Aorta (tissue), 5 donors: ENCODE results near the gene HOXA9. TPM values are rescaled to one million over a fixed set of nuclear protein-coding genes. Genes with fewer than 3 reads are reported as not detected.

Source experiments
- ATAC-seq: fragments of 200-7000 bp; cut with Tn5 transposase; one replicate; pipeline ENCODE4 v1.9.1; 2022; ENCODE audit warnings: moderate library complexity; ENCODE audit not compliant: low FRiP score
- DNase-seq, 2 donors: peaks; one replicate each; pipeline ENCODE4 v3.0.0-alpha.2; 2020
- H3K27ac ChIP-seq, 2 donors: one replicate each; pipeline ENCODE4 v1.5.1; 2013; ENCODE audit warnings: low read length in 2 of 2, mild to moderate bottlenecking in 2 of 2, moderate library complexity in 2 of 2, control low read depth in 1 of 2, inconsistent platforms in 1 of 2, low read depth in 1 of 2
- H3K27me3 ChIP-seq, 2 donors: one replicate each; pipeline ENCODE4 v1.6.1; 2013; ENCODE audit warnings: control low read depth in 1 of 2, low read length in 1 of 2, mild to moderate bottlenecking in 1 of 2, moderate library complexity in 1 of 2; ENCODE audit not compliant: insufficient read depth in 2 of 2, control insufficient read depth in 1 of 2
- H3K36me3 ChIP-seq, 2 donors: one replicate each; pipeline ENCODE4 v1.6.1; 2013; ENCODE audit warnings: control low read depth in 1 of 2, low read length in 1 of 2, mild to moderate bottlenecking in 1 of 2; ENCODE audit not compliant: insufficient read depth in 2 of 2, control insufficient read depth in 1 of 2
- H3K4me1 ChIP-seq, 2 donors: one replicate each; pipeline ENCODE4 v1.6.1; 2013; ENCODE audit warnings: low read length in 2 of 2, control low read depth in 1 of 2, mild to moderate bottlenecking in 1 of 2, moderate library complexity in 1 of 2; ENCODE audit not compliant: insufficient read depth in 2 of 2, control insufficient read depth in 1 of 2
- H3K4me3 ChIP-seq, 2 donors: one replicate each; pipeline ENCODE4 v1.5.1; 2013; ENCODE audit warnings: low read length in 2 of 2, control low read depth in 1 of 2, mild to moderate bottlenecking in 1 of 2
- H3K9me3 ChIP-seq: one replicate; pipeline ENCODE4 v1.6.1; 2013; ENCODE audit warnings: mild to moderate bottlenecking, low read length; ENCODE audit not compliant: control insufficient read depth
- WGBS, 2 donors: extraction: QIAGEN DNeasy Blood & Tissue Kit; methylation state at CpG; one replicate each; pipeline ENCODE4 v1.1.7; 2013; 5-methylcytosine and 5-hydroxymethylcytosine counted together
- intact Hi-C, 2 donors: fragments of 100-400 bp; cut with DNase I; formaldehyde crosslinking; loops; one replicate each; pipeline versions ENCODE4 v1.14.2 to v1.15.0; 2022
- polyA plus RNA-seq, 2 donors: library from polyadenylated mRNA; stranded (reverse); fragments of 200-250 nt; gene quantifications; one replicate each; pipeline ENCODE4 v1.2.3, GENCODE V29; 2013
- total RNA-seq, 2 donors: library from RNA; stranded (reverse); fragmentation: NEBNext Ultra II Directional; extraction: Animal tissue kit (Norgen Biotek cat#: 25700); gene quantifications; one replicate each; pipeline ENCODE4 v1.2.1, GENCODE V29; 2021
- donor health status: healthy with polysubstance abuse.
- donor health status: Bipolar disorder and iron deficiency.
- donor health status: DM: no; HTN: no; CAD: no.
- donor health status: DM: no; HTN: no; CAD: no.
- donor health status: DM: yes; HTN: yes; CAD: no.

Gene HOXA9
- total and polyA plus RNA-seq, 4 donors, result 1.5 to 5.8 (median 2.4) TPM

- WGBS, 2 donors, result 1 to 8% methylated on average over 19 of the region's 19 CpGs
- Histone ChIP-seq H3K4me1 (no peaks in the 10 kb centered on the region), H3K27ac (peak overlapping the region; percentile 11 to 70), H3K27me3 (no peaks in the 10 kb centered on the region), H3K4me3 (peak overlapping the region; percentile 53 to 64), H3K36me3 (no peaks in the 10 kb centered on the region), H3K9me3 (no peaks in the 10 kb centered on the region)
- DNase-seq, result peak in 1 of 2 donors; percentile 51
- intact Hi-C loops, result loop anchor here in 1 of 2 donors (2.0 kb wide), 1 partner anchor 21 kb away; no protein-coding TSS in a partner anchor
- no peak for ATAC-seq
Observed at GRCh38 chr7:27117887-27118491, 47.3 kb downstream of the HOXA9 start.

GRCh38 chr7:27116962-27117886 is 48.1 kb downstream of the HOXA9 start:
- H3K4me1 ChIP-seq, result no peaks in the 10 kb centered on the region
- DNase-seq (no peak), ATAC-seq (no peak)
- H3K4me3 ChIP-seq, result peak overlapping the region; percentile 53 to 64
- intact Hi-C loops, result loop anchor here in 1 of 2 donors (2.0 kb wide), 1 partner anchor 20 kb away; no protein-coding TSS in a partner anchor
- WGBS, 2 donors, result 7 to 10% methylated on average over 12 of the region's 12 CpGs
- no peaks in the 10 kb centered on the region for H3K9me3 ChIP-seq
- H3K27me3 ChIP-seq, result no peaks in the 10 kb centered on the region
- no peaks in the 10 kb centered on the region for H3K36me3 ChIP-seq
- H3K27ac ChIP-seq, result peak overlapping the region; percentile 70 to 72

- Histone ChIP-seq H3K4me1 (no peaks in the 10 kb centered on the region), H3K9me3 (no peaks in the 10 kb centered on the region), H3K4me3 (peak overlapping the region; percentile 53 to 64), H3K36me3 (no peaks in the 10 kb centered on the region), H3K27ac (peak overlapping the region; percentile 72 to 89), H3K27me3 (no peaks in the 10 kb centered on the region)
- no peak for DNase-seq
- intact Hi-C loops, result loop anchor here in 1 of 2 donors (2.0 kb wide), 1 partner anchor 19 kb away; no protein-coding TSS in a partner anchor
- 5 to 9% methylated on average over 20 of the region's 20 CpGs for WGBS, 2 donors
- no peak for ATAC-seq
Observed at GRCh38 chr7:27116031-27116961, 49.0 kb downstream of the HOXA9 start.

GRCh38 chr7:27115221-27116026 is 49.9 kb downstream of the HOXA9 start:
- WGBS, 2 donors, result 4 to 7% methylated on average over 44 to 45 of the region's 45 CpGs
- Histone ChIP-seq H3K27me3 (no peaks in the 10 kb centered on the region), H3K27ac (peak overlapping the region; percentile 72 to 89), H3K36me3 (no peaks in the 10 kb centered on the region), H3K4me1 (no peaks in the 10 kb centered on the region), H3K4me3 (peak overlapping the region; percentile 53 to 64), H3K9me3 (no peaks in the 10 kb centered on the region)
- ATAC-seq, result no peak
- intact Hi-C loops, result loop anchor here in 1 of 2 donors (2.0 kb wide), 2 partner anchors 19 to 1259 kb away; no protein-coding TSS in a partner anchor
- DNase-seq, result peak in 1 of 2 donors; percentile 57

- Histone ChIP-seq H3K9me3 (no peaks in the 10 kb centered on the region), H3K27me3 (no peaks in the 10 kb centered on the region), H3K4me3 (peak overlapping the region; percentile 53 to 64), H3K4me1 (peaks cover 0 to 2% of the 10 kb centered on the region in 2 donors), H3K27ac (peak overlapping the region; percentile 10 to 89), H3K36me3 (no peaks in the 10 kb centered on the region)
- DNase-seq (no peak), ATAC-seq (no peak)
- intact Hi-C loops, result loop anchor here in 1 of 2 donors (2.0 kb wide), 1 partner anchor 1258 kb away; no protein-coding TSS in a partner anchor
- WGBS, 2 donors, result 4 to 5% methylated on average over 6 of the region's 6 CpGs
Observed at GRCh38 chr7:27114881-27115220, 50.5 kb downstream of the HOXA9 start.

- intact Hi-C loops, result loop anchor here in 1 of 2 donors (2.0 kb wide), 1 partner anchor 1257 kb away; no protein-coding TSS in a partner anchor
- DNase-seq, result peak; percentile 81 to 88
- 1 to 5% methylated on average over 25 to 26 of the region's 26 CpGs for WGBS, 2 donors
- peak overlapping the region; percentile 84 to 94 for H3K4me3 ChIP-seq
- H3K36me3 ChIP-seq, result no peaks in the 10 kb centered on the region
- ATAC-seq, result peak; percentile 12
- peak overlapping the region; percentile 92 to 95 for H3K27ac ChIP-seq
- H3K4me1 ChIP-seq, result peaks cover 0 to 6% of the 10 kb centered on the region in 2 donors
- H3K9me3 ChIP-seq, result no peaks in the 10 kb centered on the region
- H3K27me3 ChIP-seq, result no peaks in the 10 kb centered on the region
Observed at GRCh38 chr7:27113991-27114769, 51.2 kb downstream of the HOXA9 start.
